D721Med (cell line): Measurements from ENCODE around the gene PET117.
"Not testable (repeated sequence)": the region's sequence is repeated elsewhere in the genome, so short reads cannot be mapped to it uniquely, and the experiment has no call there.

Source experiments
- DNase-seq: peaks from one replicate; pipeline ENCODE4 v3.0.0; 2011; ENCODE audit warnings: low spot score; ENCODE audit not compliant: insufficient read length
- FAIRE-seq: peaks from 2 replicates; lab custom pipeline; 2011; peaks lifted over from hg19 to GRCh38; lab: Jason Lieb, UNC
- TF ChIP-seq, protein P1 (sequence below): IDR thresholded peaks from 2 replicates; pipeline ENCODE4 v1.5.1; 2012; ENCODE audit warnings: mild to moderate bottlenecking, control low read depth; ENCODE audit not compliant: insufficient read depth; ENCODE audit errors: missing control alignments

PET117 gene

DNA sequence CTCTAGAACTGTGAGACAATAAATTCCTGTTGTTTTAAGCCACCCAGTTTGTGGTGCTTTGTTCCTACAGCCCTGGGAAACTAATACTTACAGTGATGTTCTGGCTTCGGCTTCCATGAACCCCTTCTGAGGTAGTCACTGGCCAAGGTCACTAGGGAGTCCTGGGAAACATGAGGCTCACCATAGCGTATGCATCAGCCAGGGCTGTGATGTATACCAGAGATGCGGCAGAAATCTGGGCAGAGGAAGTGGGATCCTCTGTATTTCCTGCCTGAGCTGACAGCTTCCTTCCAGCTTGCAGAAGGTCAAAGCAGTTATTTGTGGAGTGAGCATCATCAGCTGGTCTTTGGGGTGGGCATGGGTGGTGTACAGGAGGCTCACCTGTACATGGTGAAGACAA, 27.9 kb downstream of the PET117 start:
- FAIRE-seq: no peak
- TF ChIP-seq, protein P1, sequence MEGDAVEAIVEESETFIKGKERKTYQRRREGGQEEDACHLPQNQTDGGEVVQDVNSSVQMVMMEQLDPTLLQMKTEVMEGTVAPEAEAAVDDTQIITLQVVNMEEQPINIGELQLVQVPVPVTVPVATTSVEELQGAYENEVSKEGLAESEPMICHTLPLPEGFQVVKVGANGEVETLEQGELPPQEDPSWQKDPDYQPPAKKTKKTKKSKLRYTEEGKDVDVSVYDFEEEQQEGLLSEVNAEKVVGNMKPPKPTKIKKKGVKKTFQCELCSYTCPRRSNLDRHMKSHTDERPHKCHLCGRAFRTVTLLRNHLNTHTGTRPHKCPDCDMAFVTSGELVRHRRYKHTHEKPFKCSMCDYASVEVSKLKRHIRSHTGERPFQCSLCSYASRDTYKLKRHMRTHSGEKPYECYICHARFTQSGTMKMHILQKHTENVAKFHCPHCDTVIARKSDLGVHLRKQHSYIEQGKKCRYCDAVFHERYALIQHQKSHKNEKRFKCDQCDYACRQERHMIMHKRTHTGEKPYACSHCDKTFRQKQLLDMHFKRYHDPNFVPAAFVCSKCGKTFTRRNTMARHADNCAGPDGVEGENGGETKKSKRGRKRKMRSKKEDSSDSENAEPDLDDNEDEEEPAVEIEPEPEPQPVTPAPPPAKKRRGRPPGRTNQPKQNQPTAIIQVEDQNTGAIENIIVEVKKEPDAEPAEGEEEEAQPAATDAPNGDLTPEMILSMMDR: no peak
- DNase-seq: no peak

DNA sequence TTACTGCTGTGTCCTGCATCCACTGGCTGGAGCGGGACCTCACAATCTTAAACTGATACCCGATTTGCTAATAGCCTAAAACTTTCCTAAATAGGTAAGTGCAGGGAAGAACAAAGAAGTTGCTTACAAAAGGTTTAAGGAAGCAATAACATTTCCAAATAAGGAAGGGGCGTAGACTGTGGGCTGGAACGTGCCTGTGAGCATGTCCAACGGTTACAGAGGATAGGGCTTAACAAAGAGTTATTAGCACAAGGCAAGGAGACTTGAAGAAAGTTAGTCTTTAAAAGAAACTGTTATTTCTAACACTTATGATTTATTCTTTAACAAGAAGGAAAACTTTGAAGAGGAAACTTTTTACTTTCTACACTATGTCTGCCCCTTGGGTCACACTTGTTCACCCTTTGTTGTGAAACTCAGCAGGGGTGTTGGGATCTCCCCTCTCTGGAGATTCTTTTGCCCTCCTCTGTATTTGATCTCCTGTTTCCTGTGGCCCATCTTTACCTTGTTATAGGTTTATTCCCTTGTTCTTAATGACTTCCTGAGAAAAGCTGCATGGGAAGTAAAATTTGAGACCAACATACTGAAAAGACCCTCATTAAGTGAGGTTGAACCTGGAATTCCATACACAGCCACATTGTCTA, 28.7 kb downstream of the PET117 start:
- FAIRE-seq (no peak), DNase-seq (no peak)
- TF ChIP-seq, protein P1: no peak

DNA sequence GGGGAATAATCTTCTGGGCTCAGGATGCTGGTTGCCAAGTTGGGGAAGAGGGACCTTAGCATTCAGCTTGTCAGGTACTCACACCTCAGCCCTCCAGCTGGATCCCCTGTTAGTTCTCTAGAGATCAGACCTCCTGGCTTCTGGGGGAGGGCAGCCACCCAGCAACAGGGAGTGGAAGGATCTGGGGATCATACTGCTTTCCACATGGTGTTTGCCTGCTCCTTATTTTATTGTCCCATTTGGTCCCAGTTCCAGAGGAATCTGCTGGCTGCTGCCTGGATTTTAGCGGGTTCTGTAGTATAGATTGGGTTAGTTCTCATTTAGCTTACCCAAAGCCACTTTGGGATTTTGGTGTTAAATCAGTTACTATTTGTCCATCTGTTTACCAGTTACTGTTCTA, 29.3 kb downstream of the PET117 start:
- DNase-seq: no peak
- TF ChIP-seq, protein P1: no peak
- no peak for FAIRE-seq

DNA sequence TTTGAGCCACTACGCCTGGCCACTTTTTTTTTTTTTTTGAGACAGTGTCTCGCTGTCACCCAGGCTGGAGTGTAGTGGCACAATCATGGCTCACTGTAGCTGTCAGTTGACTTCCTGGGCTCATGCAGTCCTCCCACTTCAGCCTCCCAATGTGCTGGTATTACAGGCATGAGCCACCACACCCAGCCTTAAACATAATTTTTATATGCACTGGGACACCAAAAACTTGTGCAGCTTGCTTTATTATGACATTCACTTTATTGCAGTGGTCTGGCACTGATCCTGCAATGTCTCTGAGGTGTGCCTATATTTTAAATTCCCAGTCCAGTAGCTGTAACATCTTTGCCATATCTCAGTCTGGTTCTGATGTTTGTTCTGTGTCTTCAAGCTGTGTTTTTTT, 34.7 kb downstream of the PET117 start:
- no peak for FAIRE-seq
- TF ChIP-seq, protein P1: no peak
- no peak for DNase-seq

DNA sequence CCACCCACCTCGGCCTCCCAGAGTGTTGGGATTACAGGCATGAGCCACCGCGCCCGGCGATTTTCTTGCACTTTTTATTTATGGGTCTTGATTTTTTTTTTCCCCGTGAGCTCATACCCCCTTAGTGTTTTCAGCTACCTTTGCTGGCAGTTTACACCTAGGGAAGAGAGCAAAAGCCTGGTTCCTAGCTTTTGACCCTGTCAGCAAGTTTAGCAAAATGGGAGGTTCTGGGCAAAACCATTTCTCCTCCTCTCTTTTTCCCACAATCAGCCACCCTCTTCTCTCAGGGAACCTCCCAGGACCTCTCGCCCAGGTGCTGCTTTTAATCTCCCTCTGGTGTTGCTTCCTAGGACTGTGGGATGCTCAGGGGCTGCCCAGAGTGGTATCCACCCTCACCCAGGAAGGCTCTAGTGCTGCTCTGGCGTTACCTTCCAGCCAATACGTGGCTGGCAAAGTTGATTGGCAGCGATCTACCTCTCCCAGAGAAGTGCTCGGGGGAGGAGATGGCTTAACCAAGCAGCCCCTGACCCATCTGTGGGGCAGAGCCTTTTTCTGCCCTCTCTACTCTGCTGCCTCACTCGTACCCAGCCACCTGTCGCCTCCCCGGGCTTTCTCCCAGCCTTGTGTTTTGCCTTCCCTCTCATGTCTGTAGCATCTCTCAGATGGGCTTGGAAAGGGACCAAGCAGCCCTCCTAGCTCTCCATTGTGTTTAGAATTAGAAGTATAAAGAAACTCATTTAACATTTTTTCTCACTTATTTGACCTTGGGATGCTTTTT, 37.4 kb downstream of the PET117 start:
- DNase-seq (no peak), FAIRE-seq (no peak)
- TF ChIP-seq, protein P1: no peak

DNA sequence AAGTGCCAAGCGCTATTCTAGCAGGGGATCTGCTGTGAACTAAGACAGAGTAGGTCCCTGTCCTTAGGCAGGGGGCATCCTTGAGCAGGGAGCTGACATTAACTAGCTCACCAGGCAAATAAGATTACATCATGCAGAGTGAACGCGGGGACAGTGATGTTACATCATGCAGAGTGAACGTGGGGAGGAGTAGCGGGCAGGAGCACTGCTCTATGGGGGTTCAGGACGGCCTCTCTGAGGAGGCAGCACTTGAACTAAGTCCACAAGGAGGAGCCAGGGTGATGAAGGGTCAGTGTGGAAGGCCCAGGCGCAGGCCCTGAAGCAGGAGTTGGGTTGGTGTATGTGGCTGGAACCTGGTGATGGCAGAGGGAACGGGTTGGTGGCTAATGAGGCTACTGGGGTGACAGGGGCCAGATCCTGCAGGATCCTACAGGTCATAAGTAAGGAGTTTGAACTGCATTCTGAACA, 38.7 kb downstream of the PET117 start:
- FAIRE-seq: no peak
- TF ChIP-seq, protein P1: no peak
- no peak for DNase-seq

DNA sequence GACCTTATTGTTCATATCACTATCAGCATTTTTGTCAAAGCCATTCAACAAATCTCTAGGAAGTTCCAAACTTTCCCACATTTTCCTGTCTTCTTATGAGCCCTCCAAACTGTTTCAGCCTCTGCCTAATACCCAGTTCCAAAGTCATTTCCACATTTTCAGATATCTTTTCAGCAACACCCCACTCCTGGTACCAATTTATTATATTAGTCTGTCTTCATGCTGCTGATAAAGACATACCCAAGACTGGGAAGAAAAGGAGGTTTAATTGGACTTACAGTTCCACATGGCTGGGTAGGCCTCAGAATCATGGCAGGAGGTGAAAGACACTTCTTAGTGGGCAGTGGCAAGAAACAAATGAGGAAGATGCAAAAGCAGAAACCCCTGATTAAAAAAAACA, 42.7 kb downstream of the PET117 start:
- not testable (repeated sequence) for DNase-seq, FAIRE-seq
